ENCODE data around the gene CYTL1. TPM values are rescaled to one million over a fixed set of nuclear protein-coding genes. Genes with fewer than 3 reads are reported as not detected.

Gene CYTL1
- total and polyA plus RNA-seq, 2 of the 4 experiments (the other 2 are of a cell fraction) = 1.3 to 7.4 TPM

GRCh38 chr4:5018603-5019002 is 655 bp downstream of the CYTL1 start:
- Histone ChIP-seq H3K9ac (ENCODE audit: low read depth, low read length) (peak overlapping the region; percentile 14; the same call in 1 of the 2 replicates), H2BK15ac (ENCODE audit: low read depth, low read length) (no peak overlapping the region; the same call in 2 of the 3 replicates), H4K91ac (ENCODE audit: insufficient read depth, low read depth, low read length) (no peak overlapping the region), H3K27ac (ENCODE audit: insufficient read depth, low read length) (no peak overlapping the region), H3K4me2 (ENCODE audit: low read depth, low read length) (no peak overlapping the region; the same call in 1 of the 2 replicates), H2BK20ac (ENCODE audit: low read depth, low read length) (peak overlapping the region; percentile 18; the same call in 1 of the 2 replicates), H3K56ac (ENCODE audit: extremely low read depth, insufficient read depth, low read length) (no peak overlapping the region), H3K23ac (ENCODE audit: low read depth, low read length) (no peak overlapping the region), H2BK5ac (ENCODE audit: low read depth, low read length, poor library complexity, severe bottlenecking) (no peak overlapping the region), H3K14ac (replicated peaks; ENCODE audit: low read depth, low read length) (no peak overlapping the region), H3K27me3 (ENCODE audit: control insufficient read depth, insufficient read depth, low read length) (peaks cover 20% of the 10 kb centered on the region), H3K9me1 (ENCODE audit: insufficient read depth, low read length) (no peaks in the 10 kb centered on the region), H2AK9ac (replicated peaks; ENCODE audit: low read depth, low read length, poor library complexity) (no peak overlapping the region), H4K8ac (ENCODE audit: low read depth in 2 of 2, low read length in 2 of 2) (no peak overlapping the region; a peak in 1 of 4 replicates), H3K79me1 (ENCODE audit: low read depth in 1 of 2, low read length in 2 of 2) (no peaks in the 10 kb centered on the region), H2BK120ac (ENCODE audit: low read depth, low read length) (peak overlapping the region; percentile 8; the same call in 1 of the 2 replicates), H3K4me1 (ENCODE audit: control insufficient read depth, insufficient read depth, low read length) (peaks cover 2% of the 10 kb centered on the region; the same call in 1 of the 2 replicates), H4K5ac (ENCODE audit: low read depth, low read length) (no peak overlapping the region), H3K36me3 (ENCODE audit: control insufficient read depth, insufficient read depth, low read length) (no peaks in the 10 kb centered on the region), H4K20me1 (ENCODE audit: insufficient read depth, low read length) (no peaks in the 10 kb centered on the region), H2AK5ac (ENCODE audit: low read depth, low read length) (peak overlapping the region; percentile 69; the same call in 1 of the 2 replicates), H3K4me3 (ENCODE audit: insufficient read depth, low read depth, low read length) (no peak overlapping the region), H3K4ac (ENCODE audit: low read depth, low read length) (peak overlapping the region; percentile 22; the same call in 1 of the 2 replicates), H2AFZ (replicated peaks; ENCODE audit: low read length, poor library complexity) (peak overlapping the region; percentile 68), H3K18ac (ENCODE audit: low read depth, low read length) (no peak overlapping the region), H3K9me3 (ENCODE audit: control insufficient read depth, insufficient read depth, low read length) (peaks cover 8% of the 10 kb centered on the region; the same call in 1 of the 2 replicates)
- ChIA-PET POLR2A (ENCODE audit: unreplicated experiment) (no interaction called here), CTCF (interaction anchor here (0.6 to 0.9 kb wide), 4 partner anchors 8 to 447 kb away, joined by 3 to 8 read pairs (median 4); no protein-coding TSS in a partner anchor)
- no peak for TF ChIP-seq CTCF (conservative IDR thresholded peaks at IDR 0.05; ENCODE audit: low read depth, low read length)
- no peak for TF ChIP-seq BHLHE40 (IDR thresholded peaks at IDR 0.05; ENCODE audit: low read depth, low read length)
- TF ChIP-seq MAFK (IDR thresholded peaks at IDR 0.05; ENCODE audit: low read depth, low read length) = no peak
- no peak for TF ChIP-seq RCOR1 (IDR thresholded peaks at IDR 0.05; ENCODE audit: insufficient replicate concordance, low read length)
- no peak for TF ChIP-seq NFE2L2 (IDR thresholded peaks at IDR 0.05; ENCODE audit: low read depth, low read length)
- no peak for TF ChIP-seq CEBPB (IDR thresholded peaks at IDR 0.05; ENCODE audit: low read depth, low read length)
- TF ChIP-seq CHD1 (IDR thresholded peaks at IDR 0.05; ENCODE audit: low read depth, low read length) = no peak
- no peak for TF ChIP-seq RAD21 (IDR thresholded peaks at IDR 0.05; ENCODE audit: low read length)
- no peak for TF ChIP-seq ELK1 (IDR thresholded peaks at IDR 0.05; ENCODE audit: borderline replicate concordance, low read depth, low read length)
- no peak for TF ChIP-seq MAZ (IDR thresholded peaks at IDR 0.05; ENCODE audit: borderline replicate concordance, low read depth, low read length)
- TF ChIP-seq USF2 (IDR thresholded peaks at IDR 0.05; ENCODE audit: low read depth, low read length) = no peak
- TF ChIP-seq POLR2A (IDR thresholded peaks at IDR 0.05; ENCODE audit: low read depth, low read length) = no peak
- TF ChIP-seq SMC3 (IDR thresholded peaks at IDR 0.05; ENCODE audit: low read depth, low read length) = no peak
- TF ChIP-seq MXI1 (IDR thresholded peaks at IDR 0.05; ENCODE audit: borderline replicate concordance, low read depth, low read length) = no peak
- no peak for TF ChIP-seq FOS (IDR thresholded peaks at IDR 0.05; ENCODE audit: low read depth, low read length)
- no peak for TF ChIP-seq RFX5 (IDR thresholded peaks at IDR 0.05; ENCODE audit: low read depth, low read length)
- intact Hi-C loops (cut with micrococcal nuclease) (no loop called here), in situ Hi-C loops (cut with MboI; ENCODE audit: low sequenced_read_pairs) (no loop called here), dilution Hi-C loops (cut with HindIII; ENCODE audit: low sequenced_read_pairs, unreplicated experiment) (no loop called here)
- DNase-seq (no peak), ATAC-seq (ENCODE audit: low read depth) (no peak)
- no CpG with 5 or more reads among the region's 6 CpGs for WGBS, 2 experiments (ENCODE audit: extremely low coverage in 2 of 2, insufficient read length in 1 of 2)
- BruUV-seq (replicated peaks) = no TSS peak
